GM18502 (cell line): Measurements from ENCODE around the gene PCDH17.

Experiments used
- ATAC-seq: cut with Tn5 transposase; IDR thresholded peaks from one replicate; pipeline ENCODE4 v1.9.1; 2021; ENCODE audit warnings: mild to moderate bottlenecking; ENCODE audit not compliant: unreplicated experiment, poor library complexity

Gene PCDH17

GRCh38 chr13:57631596-57632275 is at the start of gene PCDH17:
TSS of gene PCDH17 (plus strand) at chr13:57631744. CDS start at chr13:57632547, 803 bp downstream.
- no peak for ATAC-seq

- ATAC-seq = no peak
Observed at GRCh38 chr13:57582032-57582431, 49.5 kb upstream of the PCDH17 start.

- ATAC-seq = no peak
Observed at GRCh38 chr13:57583529-57583928, 48.0 kb upstream of the PCDH17 start.

- no peak for ATAC-seq
Observed at GRCh38 chr13:57588639-57589038, 42.9 kb upstream of the PCDH17 start.

GRCh38 chr13:57595775-57596174 is 35.8 kb upstream of the PCDH17 start:
- no peak for ATAC-seq

GRCh38 chr13:57601536-57601935 is 30.0 kb upstream of the PCDH17 start:
- no peak for ATAC-seq

GRCh38 chr13:57604442-57604841 is 27.1 kb upstream of the PCDH17 start:
- no peak for ATAC-seq

GRCh38 chr13:57611969-57612368 is 19.6 kb upstream of the PCDH17 start:
- no peak for ATAC-seq

- no peak for ATAC-seq
Observed at GRCh38 chr13:57612568-57612967, 19.0 kb upstream of the PCDH17 start.

- ATAC-seq = no peak
Observed at GRCh38 chr13:57624565-57625435, 6.7 kb upstream of the PCDH17 start.

- ATAC-seq = peak; percentile 58
Observed at GRCh38 chr13:57627663-57628062, 3.9 kb upstream of the PCDH17 start.

- ATAC-seq = no peak
Observed at GRCh38 chr13:57629391-57629804, 2.1 kb upstream of the PCDH17 start.

GRCh38 chr13:57629821-57630235 is 1.7 kb upstream of the PCDH17 start:
- no peak for ATAC-seq

- ATAC-seq = no peak
Observed at GRCh38 chr13:57630661-57631595, 616 bp upstream of the PCDH17 start.

- no peak for ATAC-seq
Observed at GRCh38 chr13:57632276-57633140, 964 bp downstream of the PCDH17 start.

- ATAC-seq = no peak
Observed at GRCh38 chr13:57633141-57633949, 1.8 kb downstream of the PCDH17 start.

- no peak for ATAC-seq
Observed at GRCh38 chr13:57633950-57634838, 2.6 kb downstream of the PCDH17 start.

GRCh38 chr13:57634839-57635165 is 3.3 kb downstream of the PCDH17 start:
- no peak for ATAC-seq
